ENCODE results near the gene BNIPL. TPM values are rescaled to one million over a fixed set of nuclear protein-coding genes. Genes with fewer than 3 reads are reported as not detected.

Gene BNIPL
- total RNA-seq, 4 donors from 2014 or later = 0.70 to 8.4 (median 3.6) TPM; not detected in 1

DNA sequence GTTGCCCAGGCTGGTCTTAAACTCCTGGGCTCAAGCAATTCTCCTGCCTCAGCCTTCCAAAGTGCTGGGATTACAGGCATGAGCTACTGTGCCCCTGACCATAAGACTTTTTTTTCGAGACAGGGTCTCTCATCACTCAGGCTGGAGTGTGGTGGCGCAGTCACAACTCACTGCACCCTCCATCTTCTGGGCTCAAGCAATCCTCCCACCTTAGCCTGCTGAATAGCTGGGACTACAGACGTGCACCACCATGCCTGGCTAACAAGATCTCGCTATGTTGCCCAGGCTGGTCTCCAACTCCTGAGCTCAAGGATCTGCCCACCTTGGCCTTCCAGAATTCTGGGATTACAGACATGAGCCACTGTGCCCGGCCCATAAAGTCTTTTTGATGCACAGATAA lies 13.1 kb downstream of the BNIPL start:
- H3K27me3 ChIP-seq = no peaks in the 10 kb centered on the region
- peaks cover 0 to 18% (median 2%) of the 10 kb centered on the region in 4 donors for H3K4me1 ChIP-seq
- no peak for DNase-seq
- H3K27ac ChIP-seq = no peak overlapping the region
- no peaks in the 10 kb centered on the region for H3K9me3 ChIP-seq
- H3K36me3 ChIP-seq = peaks cover 0 to 31% (median 1%) of the 10 kb centered on the region in 3 donors
- H3K4me3 ChIP-seq = no peak overlapping the region
- TF ChIP-seq POLR2A (IDR thresholded peaks at IDR 0.05) = no peak
- TF ChIP-seq, protein P1, sequence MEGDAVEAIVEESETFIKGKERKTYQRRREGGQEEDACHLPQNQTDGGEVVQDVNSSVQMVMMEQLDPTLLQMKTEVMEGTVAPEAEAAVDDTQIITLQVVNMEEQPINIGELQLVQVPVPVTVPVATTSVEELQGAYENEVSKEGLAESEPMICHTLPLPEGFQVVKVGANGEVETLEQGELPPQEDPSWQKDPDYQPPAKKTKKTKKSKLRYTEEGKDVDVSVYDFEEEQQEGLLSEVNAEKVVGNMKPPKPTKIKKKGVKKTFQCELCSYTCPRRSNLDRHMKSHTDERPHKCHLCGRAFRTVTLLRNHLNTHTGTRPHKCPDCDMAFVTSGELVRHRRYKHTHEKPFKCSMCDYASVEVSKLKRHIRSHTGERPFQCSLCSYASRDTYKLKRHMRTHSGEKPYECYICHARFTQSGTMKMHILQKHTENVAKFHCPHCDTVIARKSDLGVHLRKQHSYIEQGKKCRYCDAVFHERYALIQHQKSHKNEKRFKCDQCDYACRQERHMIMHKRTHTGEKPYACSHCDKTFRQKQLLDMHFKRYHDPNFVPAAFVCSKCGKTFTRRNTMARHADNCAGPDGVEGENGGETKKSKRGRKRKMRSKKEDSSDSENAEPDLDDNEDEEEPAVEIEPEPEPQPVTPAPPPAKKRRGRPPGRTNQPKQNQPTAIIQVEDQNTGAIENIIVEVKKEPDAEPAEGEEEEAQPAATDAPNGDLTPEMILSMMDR (IDR thresholded peaks at IDR 0.05) = no peak

DNA sequence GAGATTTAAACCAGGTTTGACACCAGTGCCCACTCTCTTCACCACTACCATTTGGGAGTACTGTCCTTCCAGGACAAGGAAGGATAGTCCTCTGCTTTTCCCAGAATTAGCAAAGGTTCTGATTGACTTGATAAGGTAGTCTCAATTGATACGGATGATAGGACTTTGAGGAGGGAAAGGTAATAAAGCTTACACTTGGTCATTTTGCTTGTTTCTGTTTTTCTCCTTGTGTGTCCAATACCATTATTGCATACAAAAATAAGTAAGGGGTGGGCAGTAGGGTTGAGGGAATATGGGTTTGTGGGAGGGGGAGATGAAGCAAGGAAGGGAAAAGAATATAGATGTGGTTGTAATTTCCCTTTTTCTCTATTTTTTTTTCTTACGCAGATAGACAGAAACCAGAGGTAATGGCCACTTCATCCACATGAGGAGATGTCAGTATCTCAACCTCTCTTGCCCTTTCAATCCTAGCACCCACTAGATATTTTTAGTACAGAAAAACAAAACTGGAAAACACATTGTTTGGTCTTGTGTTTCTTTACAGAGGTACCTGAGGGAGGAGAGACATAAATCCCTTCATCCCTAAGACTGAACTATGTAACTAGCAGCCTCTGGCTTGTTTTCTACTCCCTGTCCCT lies 13.8 kb downstream of the BNIPL start:
- Histone ChIP-seq H3K36me3 (peaks cover 0 to 38% (median 5%) of the 10 kb centered on the region in 3 donors), H3K4me1 (peaks cover 0 to 21% (median 5%) of the 10 kb centered on the region in 4 donors), H3K4me3 (no peak overlapping the region), H3K27me3 (no peaks in the 10 kb centered on the region), H3K27ac (no peak overlapping the region), H3K9me3 (no peaks in the 10 kb centered on the region)
- DNase-seq = no peak
- no peak for TF ChIP-seq POLR2A (IDR thresholded peaks at IDR 0.05)

DNA sequence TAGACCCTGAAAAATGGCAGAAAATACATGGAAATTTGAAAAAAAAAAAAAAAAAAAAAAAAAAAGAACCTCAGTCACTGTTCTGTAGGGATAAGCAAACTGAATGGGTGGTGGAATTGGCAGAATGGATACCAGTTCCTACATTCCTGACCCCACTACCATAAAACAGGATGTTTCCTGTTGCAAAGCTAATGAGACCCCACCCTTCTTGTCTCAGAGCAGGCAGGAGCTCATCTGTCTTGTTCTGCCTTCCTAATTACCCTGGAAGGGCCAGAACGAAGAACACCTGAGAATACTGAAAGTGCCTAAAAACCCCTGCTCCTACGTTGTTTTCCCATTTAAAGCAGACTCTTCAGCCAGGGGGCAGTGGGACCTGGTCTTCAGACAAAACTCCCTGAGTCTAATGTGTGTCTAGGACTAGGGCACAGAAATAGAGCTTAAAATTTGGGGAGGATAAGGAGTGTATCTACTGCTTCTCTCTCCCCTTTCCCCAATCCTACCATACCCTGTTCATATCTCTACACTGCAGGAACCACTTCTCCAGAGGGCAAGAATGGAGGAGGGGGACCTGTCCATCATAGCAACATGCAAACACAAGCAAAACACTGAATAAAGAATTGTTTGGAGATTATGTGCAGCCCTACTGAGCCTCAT lies 15.1 kb downstream of the BNIPL start:
- peaks cover 0 to 45% (median 5%) of the 10 kb centered on the region in 3 donors for H3K36me3 ChIP-seq

DNA sequence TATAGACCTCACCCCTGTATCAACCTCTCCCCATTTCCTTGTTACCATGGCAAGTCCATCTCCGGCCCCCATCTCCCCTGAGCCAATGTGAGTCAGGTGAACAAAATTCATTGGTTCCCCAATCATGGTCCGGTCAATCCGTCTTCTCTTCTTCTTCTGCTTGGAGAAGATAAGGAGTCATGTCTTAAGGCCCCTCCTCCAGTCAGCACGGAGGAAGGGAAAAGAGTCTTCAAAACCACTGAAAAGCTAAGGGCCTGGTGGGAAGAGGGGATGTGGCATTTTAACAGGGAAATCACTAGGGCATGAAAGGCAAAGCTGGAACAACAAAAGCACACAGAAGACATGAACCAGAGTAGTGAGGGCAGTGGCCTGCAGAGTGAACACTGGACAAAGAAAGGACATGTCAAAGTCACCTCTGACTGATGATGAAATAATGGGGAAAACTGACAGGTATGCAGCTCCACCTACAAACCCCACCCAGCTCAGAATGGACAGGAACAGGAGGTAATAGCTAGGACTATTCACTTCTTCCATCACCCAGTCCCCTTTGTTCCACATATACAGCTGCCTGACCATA lies 18.7 kb downstream of the BNIPL start:
- H3K9me3 ChIP-seq = no peaks in the 10 kb centered on the region
- H3K27me3 ChIP-seq = no peaks in the 10 kb centered on the region
- DNase-seq = no peak
- peak overlapping the region in 1 of 4 donors; percentile 72 for H3K4me3 ChIP-seq
- TF ChIP-seq, protein P1 (IDR thresholded peaks at IDR 0.05) = no peak
- peak in 1 of 2 donors; percentile 30 for TF ChIP-seq POLR2A (IDR thresholded peaks at IDR 0.05)
- peak overlapping the region; percentile 94 to 96 (median 96) for H3K27ac ChIP-seq
- H3K4me1 ChIP-seq = peaks cover 0 to 33% (median 16%) of the 10 kb centered on the region in 4 donors
- H3K36me3 ChIP-seq = peaks cover 0 to 45% (median 5%) of the 10 kb centered on the region in 3 donors

More for the DNA sequence above, 15.1 kb downstream of the BNIPL start:
- DNase-seq = no peak
- H3K9me3 ChIP-seq = no peaks in the 10 kb centered on the region
- no peak for TF ChIP-seq POLR2A (IDR thresholded peaks at IDR 0.05)
- peaks cover 0 to 32% (median 14%) of the 10 kb centered on the region in 4 donors for H3K4me1 ChIP-seq
- H3K27ac ChIP-seq = no peak overlapping the region
- no peak overlapping the region for H3K4me3 ChIP-seq
- no peaks in the 10 kb centered on the region for H3K27me3 ChIP-seq

DNA sequence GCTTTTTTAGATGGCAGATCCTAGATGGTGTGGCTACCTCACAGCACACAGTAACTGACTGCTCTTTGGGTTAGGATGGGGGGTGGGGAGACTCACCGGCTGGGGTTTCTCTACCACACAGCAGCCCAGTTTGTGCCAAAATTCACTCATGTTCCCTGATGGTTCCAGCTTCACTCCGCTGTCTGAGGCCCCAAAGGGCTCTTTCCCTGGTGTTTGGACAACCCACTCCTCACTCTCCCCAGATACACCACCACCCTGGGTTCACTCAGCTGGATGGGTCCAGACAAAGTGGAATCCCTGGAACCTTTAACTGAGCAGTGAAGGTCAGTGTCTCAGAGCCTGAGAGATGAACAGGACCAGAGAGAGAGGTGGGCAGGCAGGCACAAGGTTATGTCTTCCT lies 19.2 kb downstream of the BNIPL start:
- DNase-seq = no peak
- Histone ChIP-seq H3K9me3 (no peaks in the 10 kb centered on the region), H3K4me3 (peak overlapping the region in 3 of 4 donors; percentile 8 to 94 (median 72)), H3K27me3 (no peaks in the 10 kb centered on the region), H3K36me3 (peaks cover 0 to 45% (median 5%) of the 10 kb centered on the region in 3 donors), H3K27ac (peak overlapping the region; percentile 94 to 96 (median 96)), H3K4me1 (peaks cover 0 to 33% (median 16%) of the 10 kb centered on the region in 4 donors)
- TF ChIP-seq, protein P1 (IDR thresholded peaks at IDR 0.05) = no peak

DNA sequence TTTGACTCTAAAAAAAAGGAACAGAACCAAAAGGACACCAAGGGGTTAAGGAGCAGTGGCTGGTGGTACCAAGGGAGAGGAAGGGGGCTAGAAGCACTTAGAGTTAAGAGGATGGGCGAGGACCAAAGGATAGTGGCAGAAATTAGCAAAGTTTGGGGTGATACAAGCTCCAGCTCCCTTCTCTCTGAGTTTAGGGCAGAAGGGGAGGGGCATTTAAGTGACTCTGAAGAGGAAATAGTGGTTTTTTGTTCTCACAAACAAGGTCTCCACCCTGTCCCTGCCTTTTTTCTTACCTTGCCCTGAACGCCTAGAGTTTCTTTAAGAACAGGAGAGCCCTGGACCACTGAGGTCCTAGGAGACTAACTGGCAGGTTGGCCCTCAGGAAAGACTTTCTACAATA lies 19.8 kb downstream of the BNIPL start:
- H3K4me3 ChIP-seq = peak overlapping the region; percentile 8 to 94 (median 80)
- TF ChIP-seq, protein P1 (IDR thresholded peaks at IDR 0.05) = no peak
- TF ChIP-seq POLR2A (IDR thresholded peaks at IDR 0.05) = no peak
- H3K36me3 ChIP-seq = peaks cover 0 to 45% (median 5%) of the 10 kb centered on the region in 3 donors
- H3K4me1 ChIP-seq = peaks cover 0 to 33% (median 16%) of the 10 kb centered on the region in 4 donors
- H3K27me3 ChIP-seq = no peaks in the 10 kb centered on the region
- H3K9me3 ChIP-seq = no peaks in the 10 kb centered on the region
- peak in 1 of 3 donors; percentile 54 for DNase-seq
- H3K27ac ChIP-seq = peak overlapping the region; percentile 94 to 96 (median 96)
